ENCODE measurements around the gene DENND4A.

DNA sequence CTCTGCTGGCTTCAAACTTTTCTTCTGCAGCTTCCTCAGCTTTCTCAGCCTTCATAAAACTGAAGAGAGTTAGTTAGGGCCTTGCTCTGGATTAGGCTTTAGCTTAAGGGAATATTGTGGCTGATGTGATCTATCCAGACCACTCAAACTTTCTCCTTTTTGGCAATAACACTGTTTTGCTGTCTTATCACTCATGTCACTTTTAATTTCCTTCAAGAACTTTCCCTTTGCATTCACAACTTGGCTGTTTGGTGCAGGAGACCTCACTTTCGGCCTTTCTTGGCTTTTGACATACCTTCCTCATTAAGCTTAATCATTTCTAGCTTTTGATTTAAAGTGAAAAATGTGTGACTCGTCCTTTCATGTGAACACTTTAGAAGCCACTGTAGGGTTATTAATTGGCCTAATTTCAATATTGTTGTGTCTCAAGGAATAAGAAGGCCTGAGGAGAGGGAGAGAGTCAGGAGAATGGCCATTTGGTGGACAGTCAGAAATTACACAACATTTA, 109.6 kb downstream of the DENND4A start:
- TF ChIP-seq, protein P1, sequence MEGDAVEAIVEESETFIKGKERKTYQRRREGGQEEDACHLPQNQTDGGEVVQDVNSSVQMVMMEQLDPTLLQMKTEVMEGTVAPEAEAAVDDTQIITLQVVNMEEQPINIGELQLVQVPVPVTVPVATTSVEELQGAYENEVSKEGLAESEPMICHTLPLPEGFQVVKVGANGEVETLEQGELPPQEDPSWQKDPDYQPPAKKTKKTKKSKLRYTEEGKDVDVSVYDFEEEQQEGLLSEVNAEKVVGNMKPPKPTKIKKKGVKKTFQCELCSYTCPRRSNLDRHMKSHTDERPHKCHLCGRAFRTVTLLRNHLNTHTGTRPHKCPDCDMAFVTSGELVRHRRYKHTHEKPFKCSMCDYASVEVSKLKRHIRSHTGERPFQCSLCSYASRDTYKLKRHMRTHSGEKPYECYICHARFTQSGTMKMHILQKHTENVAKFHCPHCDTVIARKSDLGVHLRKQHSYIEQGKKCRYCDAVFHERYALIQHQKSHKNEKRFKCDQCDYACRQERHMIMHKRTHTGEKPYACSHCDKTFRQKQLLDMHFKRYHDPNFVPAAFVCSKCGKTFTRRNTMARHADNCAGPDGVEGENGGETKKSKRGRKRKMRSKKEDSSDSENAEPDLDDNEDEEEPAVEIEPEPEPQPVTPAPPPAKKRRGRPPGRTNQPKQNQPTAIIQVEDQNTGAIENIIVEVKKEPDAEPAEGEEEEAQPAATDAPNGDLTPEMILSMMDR (IDR thresholded peaks at IDR 0.05), result no peak
- no peak for TF ChIP-seq EP300 (IDR thresholded peaks at IDR 0.05)
- no peak for TF ChIP-seq POLR2A (IDR thresholded peaks at IDR 0.05)
